Central memory CD4-positive, alpha-beta T cell (primary cell): Measurements from ENCODE around the gene RBFOX2.
"Not testable (repeated sequence)": the region's sequence is repeated elsewhere in the genome, so short reads cannot be mapped to it uniquely, and the experiment has no call there.

Experiments used
- DNase-seq: peaks from one replicate; pipeline ENCODE4 v3.0.0; 2022

RBFOX2 gene

DNA sequence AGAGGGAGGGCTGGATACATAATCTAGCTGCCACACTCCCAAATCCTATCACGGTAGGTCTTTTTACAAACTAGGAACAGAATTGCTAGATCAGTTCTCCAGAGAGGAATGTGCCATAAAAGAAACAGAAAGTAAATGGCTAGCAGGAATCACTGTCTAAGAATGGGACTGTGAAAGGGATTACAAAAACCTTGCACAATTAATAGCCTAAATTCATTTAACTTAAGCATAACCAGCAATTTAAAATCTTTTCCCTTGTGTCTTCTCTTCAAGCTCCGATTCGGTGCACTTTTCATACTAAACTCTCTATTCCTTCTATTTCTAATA lies 275.8 kb downstream of the RBFOX2 start:
- no peak for DNase-seq

DNA sequence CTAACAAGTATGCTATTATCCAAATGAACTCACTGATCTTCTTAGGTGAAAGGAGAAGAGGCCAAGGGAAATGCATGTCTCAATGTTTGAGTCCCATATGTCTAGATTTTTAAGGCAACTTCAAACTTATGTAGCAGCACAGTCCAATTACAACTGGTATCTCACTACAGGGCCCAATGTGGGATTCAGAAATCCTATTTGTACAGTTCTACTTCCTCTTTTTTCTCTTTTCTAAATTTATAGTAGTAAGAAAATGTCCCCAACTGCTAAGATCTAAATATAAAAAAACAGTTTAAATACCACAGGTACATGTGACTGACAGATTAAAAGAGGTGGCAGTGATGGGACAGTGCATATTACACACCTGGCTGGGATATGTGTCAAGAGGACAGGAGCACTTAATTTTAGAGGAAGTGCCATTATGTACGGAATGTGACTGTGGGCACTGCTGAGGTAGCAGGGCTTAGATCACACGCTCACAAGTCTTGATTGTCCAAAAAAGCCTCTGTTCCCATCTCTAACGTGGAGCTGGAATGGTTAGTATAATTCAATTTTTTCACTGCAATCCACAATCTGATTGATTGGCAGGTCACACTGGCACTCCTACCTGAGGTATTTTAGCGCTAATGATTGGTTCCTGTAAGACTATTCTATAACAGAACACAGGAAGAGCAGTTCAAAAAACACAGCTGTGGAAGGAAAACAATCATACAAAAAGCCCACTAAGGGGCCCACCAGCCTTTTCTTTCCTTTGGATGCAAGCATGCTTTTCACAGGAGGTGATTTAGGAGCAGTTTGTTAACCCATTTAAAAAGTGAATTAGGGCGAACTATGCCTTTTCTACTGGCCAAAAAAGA lies 276.4 kb downstream of the RBFOX2 start:
- no peak for DNase-seq

DNA sequence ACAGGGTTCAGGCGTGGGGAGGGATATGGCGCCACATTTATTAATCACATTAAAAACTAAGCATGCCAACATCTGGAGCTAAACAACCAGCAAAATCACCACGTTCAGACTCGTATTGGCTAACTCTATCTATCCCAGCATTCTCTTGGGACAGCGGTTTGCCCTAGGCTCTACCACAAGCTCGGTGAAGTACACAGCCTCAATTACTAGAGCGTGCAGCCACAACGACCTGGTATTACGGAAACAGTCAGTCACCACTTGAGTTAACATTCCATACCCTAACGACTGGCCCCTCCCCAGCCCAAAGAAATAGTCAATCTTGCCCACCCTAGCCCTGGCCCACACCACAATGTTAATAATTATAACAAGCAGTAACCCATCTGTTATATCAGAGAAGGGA lies 278.8 kb downstream of the RBFOX2 start:
- DNase-seq, result no peak

DNA sequence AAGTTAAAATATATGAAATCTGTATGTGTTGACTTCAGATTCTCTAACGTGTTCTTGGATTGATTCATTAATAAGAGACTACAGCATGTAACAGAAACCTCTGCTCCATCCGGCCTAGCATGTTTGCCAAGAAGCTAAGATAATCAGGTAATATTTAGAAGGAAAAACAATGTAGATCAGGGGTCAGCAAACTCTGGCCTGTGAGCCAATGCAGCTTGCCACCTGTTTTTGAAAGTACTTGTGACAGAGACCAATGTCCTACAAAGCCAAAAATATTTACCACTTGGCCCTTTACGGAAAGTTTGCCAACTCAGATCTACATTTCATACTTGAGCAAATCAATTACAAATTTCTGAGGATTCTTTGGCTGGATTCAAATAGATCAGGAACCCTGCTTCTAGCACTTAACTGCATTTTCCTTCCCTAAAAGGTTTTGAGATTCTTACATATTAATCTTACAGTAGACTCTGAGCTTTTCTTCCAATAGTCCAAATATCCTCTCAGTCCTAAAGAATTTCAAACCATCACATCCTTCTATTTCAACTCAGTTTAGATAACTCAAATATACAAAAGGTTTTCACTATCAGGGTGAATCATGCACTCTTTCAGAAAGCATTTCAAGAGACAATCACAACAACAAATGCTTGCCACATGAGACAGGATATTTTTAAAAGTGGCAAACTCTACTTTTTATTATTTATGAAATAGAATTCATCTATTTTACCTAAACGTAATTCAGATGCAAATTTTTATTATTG lies 281.5 kb downstream of the RBFOX2 start:
- DNase-seq, result no peak

DNA sequence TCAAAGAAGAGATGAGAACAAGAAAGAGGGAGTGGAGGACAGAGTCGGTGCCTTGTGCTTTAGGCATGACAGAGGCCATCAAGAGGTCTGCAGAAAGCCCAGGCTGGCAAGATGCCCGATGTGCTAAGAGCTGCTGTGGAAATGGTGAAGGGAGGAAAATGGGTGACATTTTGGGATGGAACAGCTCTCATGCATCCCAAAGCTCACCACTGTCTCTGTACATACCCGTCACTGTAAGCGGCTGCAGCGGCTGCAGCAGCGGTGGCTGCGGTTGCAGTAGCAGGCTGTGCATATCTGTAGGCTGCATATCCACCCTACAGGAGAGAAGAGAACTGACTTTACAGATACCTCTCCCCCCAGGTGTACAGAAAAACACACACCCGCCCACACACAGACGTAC lies 282.4 kb downstream of the RBFOX2 start:
- DNase-seq, result no peak

DNA sequence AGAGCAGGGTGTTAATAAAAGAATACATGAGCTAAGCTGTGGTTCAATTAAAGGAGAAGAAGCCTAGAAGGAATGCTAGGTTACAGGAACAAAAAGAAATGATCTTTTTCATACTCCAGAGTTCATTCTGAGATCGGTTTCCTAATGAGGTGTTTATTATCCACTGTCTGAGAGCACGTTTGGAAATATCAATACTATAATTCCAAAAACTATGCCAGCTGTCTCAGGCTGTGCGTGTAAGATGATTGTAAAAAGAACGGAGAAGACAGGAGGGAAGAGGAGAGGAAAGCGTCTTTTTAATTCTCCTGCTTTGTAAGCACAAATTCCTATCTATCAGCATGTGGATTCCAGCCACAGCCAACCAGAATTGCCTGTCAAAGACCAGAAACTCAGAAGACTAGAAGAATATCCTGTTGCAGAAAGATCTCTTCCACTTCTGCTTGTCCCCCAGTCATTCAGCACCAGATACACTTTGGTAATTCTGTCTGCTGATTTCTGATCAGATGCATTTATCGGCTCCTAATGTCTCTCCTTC lies 285.2 kb downstream of the RBFOX2 start:
- no peak for DNase-seq

DNA sequence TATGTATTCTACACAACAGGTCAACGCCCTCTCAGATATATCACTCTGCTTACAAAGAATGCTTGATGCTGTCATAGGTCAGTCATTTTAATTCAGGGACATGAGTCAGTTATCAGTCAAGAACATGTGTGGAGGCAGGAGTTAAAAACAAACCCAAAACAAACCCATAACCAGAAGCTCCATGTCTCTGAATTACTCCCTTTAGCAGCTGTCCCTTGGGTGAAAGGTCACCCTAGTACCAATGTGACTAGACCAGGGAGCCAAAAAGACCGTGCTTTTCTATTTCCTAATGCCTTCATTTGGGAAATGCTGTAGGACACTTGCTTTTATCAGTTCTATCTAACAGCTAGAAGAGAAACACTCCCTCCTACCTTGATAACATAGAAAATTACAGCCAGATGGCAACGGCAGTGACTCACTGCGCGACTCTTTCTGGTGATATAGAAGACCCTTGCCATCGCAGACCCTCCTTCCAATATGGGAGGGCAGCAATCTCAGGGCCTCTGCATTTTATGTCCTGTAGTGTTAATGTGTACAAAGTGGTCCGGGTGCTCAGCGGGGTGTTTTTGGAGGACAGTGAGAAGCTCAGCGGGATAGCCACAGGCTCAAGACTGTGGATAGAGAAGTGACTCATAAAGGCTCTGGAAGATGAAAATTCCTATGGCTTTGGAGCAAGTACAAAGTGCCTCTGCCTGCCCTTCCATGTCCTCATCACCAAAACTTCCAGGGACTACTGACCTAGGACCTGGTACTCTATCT lies 286.1 kb downstream of the RBFOX2 start:
- DNase-seq, result no peak

DNA sequence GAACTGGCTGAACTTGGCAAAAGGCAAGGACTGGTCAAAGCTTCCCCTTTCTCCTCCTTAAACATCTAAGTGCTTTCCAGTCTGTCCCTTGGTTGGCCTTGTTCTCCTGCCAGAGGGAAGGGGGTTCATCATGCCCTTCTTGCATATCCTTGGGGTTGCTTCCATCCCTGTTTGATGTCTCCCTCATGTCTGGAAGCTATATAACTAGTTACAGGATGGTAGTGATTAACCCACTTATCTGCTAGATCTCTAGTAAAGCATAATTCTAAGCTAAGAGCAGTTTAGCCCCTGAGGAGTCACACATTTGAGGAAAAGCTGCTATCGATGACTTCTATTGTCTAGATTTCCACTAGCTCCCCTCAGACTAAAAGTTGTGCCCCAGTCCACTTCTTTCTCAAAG lies 288.0 kb downstream of the RBFOX2 start:
- no peak for DNase-seq

DNA sequence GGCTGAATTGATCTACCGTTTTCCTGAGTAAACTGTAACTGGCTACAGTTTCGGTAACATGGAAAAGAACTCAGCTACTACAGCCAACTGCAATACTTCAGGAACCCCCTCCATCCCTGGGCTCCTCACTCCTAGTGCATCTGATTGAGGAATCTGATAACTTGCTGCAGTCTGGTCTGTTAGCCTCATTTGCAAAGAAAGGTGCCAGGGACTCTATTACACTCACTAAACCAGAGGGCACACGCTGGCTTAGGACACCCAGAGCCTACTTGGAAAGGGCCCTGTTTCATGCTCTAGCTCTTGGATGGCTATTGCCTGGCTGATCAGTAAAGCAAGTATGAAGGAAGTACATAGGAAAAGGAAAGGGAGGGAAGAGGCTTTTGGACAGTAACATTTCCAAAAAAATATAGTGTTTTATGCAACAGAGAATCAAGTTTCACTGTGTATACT lies 288.7 kb downstream of the RBFOX2 start:
- DNase-seq, result no peak

DNA sequence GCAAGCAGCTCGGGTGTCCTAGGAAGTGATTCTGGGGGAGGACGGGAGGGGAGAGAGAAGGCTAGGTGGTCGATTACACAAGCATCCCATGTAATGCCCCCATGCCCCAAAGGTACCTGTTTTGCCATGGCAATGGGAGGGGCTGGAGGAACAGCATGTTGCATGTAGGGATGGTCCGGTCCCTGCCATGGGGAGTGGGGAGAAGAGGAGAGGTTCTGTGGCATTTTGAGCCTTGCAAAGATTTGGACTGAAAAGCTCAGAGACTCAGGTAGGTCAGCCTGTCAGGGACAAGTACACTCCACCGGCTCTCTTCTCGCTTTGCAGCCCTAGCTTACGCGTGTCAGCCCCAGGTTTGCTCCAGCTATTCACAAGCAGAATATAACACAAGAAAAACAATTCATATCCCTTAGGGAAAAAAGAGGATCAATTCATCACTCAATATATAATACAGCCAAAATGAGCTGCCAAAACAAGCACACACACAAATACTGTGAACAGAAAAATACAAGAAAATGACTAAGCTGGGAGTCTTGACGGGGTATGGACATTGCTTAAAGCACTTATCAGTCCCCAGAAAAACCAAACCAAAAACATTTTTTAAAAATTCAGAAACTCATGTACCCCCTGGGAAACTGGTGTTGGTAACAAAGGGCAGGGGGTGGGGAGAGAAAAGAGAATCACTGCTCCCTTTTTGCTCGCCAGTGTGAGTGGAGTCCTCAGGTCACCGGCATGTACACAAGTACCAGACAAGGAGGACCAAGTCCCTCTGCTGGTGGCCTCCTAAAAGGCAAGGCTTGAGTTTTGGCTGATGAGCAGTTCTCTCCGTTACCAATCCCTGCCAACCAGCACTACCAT lies 289.3 kb downstream of the RBFOX2 start:
- DNase-seq, result no peak

DNA sequence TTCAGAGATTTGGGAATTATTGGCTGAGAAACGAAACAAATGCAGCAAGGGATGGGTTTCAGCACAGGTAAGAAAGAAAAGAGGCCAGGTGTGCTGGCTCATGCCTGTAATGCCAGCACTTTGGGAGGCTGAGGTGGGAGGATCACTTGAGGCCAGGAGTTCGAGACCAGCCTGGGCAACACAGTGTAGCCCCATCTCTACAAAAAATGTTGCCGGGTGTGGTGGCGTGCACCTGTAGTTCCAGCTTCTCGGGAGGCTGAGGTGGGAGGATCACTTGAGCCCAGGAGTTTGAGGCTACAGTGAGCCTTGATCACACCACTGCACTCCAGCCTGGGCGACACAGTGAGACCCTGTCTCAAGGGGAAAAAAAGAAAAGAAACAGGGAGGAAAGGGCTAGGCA lies 290.7 kb downstream of the RBFOX2 start:
- not testable (repeated sequence) for DNase-seq

DNA sequence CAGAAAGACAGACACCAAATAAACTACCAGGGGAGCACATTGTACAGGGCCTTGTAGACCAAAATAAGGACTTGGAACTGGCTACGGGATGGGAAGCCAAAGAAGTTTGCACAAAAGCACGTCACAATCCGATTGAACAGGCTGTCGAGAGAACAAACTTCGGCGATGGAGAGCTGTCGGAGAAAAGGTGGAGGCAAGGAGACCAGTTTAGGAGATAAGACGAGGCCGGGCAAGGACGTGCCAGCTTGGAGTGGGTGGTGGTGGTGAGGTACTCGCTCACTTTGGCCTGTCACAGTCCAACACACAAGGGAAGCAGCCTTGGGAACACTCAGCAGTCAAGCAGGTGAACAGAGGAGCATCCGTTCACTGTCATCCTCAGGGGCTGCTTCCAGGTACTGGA lies 291.9 kb downstream of the RBFOX2 start:
- DNase-seq, result no peak

DNA sequence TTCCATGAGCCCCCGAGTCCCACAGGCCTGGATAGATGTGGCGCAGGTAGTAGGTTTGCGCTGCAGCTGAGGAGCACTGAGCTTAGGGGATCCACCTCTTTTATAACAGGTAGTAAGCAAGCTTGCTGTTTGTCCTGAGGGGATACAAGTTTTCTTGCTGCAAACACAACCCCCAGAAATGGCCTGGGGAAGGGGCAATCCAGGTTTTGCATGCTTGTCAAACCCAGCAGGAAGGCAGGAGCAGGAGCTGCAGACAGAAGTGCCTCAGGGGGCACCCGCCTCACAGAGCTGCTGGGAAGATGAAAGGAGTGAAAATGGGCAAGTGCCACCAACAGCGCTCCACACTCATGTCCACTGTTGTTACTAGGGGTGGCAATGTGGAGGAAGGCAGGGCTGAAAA lies 292.5 kb downstream of the RBFOX2 start:
- DNase-seq, result no peak

DNA sequence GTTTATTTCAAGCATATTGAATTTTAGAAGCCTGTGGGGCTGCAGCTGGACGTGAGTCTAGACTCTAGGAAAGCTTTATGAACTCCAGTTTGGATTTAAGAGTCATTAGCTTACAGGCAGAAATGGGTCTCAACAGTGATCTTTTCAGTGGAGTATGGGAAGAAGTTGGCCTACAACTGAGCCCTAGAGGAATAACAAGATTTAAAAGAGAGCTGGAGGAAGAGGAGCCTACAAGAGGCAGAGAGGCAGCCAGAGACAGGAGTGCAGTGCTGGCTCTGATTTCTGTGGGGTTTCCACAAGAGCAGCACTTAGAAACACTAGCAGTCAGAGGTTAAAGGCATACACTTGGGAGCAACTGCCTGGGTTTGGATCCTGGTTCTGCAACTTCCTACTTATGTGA lies 293.1 kb downstream of the RBFOX2 start:
- no peak for DNase-seq

DNA sequence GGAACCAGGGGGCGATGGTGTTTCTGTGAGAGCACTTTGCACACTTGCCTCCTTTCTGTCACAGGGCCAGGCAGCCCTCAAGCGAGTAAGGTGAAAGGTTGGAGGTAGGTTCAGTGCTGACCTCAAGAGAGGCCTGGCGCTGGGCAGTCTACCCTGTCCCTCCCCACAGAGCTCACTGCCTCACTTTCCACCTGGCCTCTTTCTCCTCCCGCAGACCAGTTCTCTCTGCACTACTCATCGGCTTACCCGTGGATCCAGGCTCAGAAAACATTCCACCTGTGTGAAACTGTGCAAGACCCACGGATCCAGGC lies 294.2 kb downstream of the RBFOX2 start:
- DNase-seq, result no peak

DNA sequence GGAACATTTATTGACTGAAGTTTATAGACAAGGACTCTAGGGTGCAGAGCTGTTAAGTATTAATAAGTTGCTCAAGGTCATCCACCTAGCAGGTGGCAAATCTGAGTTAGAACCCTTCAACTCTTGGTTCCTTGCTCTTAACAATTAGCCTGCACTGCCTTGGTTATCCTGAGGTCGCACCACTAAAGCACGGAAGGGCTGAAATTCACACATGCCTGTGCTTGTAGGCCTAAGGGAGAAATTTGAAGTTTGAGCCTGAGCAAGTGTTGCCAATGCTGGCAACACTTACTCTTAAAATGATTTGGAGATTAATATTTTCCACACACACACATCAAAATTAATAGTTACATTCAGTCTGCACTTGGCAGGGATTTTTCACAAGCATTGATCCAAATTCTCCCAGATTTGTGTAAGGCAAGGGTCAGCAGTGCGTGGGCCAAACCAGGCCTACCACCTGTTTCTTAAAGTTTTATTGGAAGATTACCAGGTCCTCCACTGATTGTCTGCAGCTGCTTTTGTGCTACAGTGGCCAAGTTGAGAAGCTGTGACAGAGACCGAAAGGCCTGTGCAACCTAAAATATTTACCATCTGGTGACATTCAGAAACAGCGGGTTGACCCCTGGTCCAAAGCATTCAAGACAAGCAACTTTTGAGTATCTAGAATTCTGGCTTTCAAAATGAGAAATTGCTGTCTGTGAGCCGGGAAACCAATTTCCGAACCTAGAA lies 294.7 kb downstream of the RBFOX2 start:
- no peak for DNase-seq

DNA sequence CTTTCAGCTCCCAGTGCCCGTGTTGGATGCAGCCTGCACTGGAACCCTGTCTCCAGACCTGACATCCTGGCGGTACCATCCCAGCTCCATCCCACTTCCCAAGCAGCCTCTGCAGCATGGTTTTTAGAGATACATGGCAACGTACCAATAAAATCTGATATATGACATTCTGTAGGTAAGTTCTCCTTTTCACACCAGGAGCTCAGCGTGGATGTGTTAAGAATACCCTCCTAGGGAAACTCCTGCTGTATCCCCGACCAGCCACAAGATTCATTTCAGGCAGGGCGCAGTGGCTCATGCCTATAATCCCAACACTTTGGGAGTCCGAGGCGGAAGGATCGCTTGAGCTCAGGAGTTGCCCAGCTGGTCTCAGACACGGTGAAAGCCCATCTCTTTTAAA lies 295.6 kb downstream of the RBFOX2 start:
- no peak for DNase-seq

DNA sequence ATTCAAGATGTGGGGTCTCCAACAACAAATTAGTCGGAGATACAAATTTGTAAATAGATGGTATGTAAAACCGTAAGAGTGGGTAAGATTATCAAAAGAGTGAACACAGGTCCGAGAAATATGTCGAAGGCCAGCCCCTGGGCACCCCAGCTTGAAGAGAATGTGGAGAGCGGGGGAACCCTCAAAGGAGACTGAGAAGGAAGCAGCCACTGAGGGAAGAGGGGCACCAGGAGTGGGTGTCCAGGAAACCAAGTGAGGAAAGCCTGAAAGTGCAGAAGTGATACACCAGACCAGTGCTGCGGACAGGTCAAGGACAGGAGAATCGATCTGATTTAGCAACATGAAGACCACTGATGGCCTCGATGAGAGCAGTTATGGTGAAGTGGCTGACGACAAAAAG lies 296.5 kb downstream of the RBFOX2 start:
- DNase-seq, result no peak

DNA sequence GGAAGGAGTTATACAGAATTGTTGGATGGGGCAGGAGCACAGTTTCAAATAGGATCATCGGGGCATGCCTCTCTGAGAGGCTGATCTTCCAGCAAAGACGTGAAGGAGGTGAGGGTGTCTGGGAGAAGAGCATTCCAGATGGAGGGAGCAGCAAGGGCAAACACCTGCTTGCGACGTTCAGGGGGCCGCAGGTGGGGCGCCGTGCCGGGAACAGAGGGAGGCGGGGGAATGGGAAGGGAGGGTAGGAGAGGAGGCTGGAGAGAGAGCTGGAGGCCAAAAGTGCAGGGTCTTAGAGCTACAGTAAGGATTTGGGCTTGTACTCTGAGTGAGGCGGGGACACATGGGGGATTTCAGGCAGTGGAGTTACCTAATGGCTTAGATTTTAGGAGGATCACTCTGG lies 297.3 kb downstream of the RBFOX2 start:
- DNase-seq, result no peak

DNA sequence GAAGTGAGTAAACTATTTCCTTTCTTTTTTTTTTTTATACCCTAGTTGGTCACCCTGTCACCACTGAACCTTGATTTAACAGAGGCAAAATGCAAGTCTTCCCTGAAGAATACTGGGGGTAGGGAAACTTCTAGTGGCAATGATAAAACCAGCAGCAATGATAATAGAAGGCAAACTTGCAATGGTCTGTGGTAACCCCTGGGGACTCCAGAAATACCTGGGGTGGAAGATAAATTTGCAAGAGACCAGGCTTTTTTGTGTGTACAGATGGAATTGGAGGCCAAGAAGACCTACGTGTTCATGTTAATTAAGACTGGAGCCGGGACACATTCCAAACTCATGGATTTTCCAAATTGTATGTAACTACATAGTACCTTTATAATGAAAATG lies 299.3 kb downstream of the RBFOX2 start:
- no peak for DNase-seq

DNA sequence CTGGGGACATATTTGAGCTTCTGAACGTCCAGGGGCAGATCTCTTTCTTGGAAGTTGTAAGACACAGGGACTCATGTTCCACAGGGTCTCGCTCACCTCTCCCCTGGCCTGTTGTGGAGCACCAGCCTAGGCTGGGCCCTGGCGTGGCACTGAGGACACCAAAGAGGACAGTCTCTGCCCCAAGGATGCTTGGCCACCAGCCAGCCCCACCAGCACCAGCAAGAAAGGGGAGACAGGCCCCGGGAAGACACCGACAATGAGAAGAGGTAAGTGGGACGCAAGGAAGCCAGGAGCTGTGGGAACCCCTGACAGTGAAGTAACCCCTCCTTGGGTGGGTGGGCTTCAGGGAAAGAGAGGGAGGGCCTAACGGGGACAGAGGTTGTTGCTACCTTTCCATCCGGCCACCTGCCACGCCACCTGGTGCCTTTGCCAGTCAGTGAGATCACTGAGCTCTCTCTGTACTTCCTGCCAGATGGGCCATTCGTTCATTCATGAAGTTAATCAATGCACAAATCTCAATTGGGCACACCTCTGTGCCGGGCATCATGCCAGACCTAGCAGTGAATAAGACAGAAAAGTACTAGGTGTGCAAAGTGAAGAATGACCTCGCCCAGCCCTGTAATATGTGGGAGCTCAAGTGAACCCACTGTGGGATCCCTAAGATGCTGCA lies 299.9 kb downstream of the RBFOX2 start:
- no peak for DNase-seq
